ENCODE measurements around the gene TRAPPC6A.

Gene TRAPPC6A

DNA sequence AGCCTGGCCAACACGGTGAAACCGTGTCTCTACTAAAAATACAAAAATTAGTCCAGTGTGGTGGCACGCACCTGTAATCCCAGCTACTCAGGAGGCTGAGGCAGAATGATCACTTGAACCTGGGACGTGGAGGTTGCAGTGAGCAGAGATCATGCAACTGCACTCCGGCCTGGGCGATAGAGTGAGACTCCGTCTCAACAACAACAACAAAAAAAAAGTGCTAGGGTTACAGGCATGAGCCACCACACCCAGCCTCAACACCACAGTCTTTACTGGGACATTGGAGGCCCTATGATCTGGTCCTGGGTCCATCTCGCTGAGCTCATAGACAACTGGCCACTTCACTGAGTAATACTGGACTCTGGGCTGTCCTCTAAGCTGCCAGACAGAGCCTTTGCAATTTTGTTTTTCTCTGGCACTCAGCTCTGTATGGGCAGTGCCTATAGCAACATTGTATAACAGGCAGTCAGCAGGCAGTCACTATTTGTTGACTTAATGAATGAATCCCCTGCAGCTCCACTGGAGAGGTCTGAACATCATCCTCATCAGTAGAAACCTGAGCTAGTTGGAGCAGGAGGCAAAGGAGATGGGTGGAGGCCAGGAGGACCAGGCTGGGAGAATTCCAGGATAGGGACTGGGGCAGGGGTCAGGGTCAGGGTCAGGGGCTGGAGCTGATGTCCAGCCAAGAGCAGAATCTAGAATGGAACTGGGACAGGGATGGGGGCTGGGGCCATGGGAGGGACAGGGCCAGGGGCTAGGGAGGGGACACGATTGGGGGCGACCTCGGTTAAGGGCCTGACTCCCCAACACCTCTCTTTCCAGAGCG lies 8.7 kb upstream of the TRAPPC6A start:
- in situ Hi-C loops (cut with MboI; ENCODE audit: low sequenced_read_pairs), result no loop called here

DNA sequence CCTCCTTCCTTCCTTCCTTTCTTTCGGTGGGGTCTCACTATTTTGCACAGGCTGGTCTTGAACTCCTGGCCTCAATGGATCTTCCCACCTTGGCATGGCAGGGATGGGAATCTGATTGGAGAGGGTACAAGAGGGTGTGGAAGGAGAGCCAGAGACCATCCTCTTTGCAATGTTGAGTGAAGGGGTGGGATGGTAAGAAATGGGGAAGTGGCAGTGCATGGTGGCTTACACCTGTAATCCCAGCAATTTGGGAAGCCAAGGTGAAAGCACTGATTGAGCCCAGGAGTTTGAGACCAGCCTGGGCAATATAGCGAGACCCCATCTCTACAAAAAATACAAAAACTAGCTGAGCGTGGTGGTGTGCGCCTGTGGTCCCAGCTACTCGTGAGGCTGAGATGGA lies 6.1 kb upstream of the TRAPPC6A start:
- in situ Hi-C loops (cut with MboI; ENCODE audit: low sequenced_read_pairs), result no loop called here

GRCh38 chr19:45182758-45183157 lies 4.7 kb upstream of the TRAPPC6A start:
- in situ Hi-C loops (cut with MboI; ENCODE audit: low sequenced_read_pairs), result no loop called here

DNA sequence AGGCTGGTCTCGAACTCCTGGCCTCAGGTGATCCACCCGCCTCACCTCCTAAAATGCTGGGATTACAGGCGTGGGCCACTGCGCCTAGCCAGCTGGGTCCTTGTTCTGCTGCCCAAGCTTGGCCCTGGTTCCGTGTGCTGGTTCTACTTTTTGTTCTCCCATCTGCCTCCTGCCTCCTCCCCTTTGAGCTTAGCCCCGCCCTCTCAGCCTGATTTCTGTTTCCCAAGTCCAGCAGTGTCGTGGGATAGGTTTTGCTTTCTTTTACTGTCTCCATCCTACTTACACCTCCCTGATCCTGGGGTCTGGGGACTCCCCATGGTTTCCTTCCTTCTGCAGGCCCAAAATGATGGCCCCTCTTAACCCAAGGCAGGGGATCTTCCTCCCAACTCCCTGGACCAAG lies 2.9 kb upstream of the TRAPPC6A start:
- in situ Hi-C loops (cut with MboI; ENCODE audit: low sequenced_read_pairs), result no loop called here

DNA sequence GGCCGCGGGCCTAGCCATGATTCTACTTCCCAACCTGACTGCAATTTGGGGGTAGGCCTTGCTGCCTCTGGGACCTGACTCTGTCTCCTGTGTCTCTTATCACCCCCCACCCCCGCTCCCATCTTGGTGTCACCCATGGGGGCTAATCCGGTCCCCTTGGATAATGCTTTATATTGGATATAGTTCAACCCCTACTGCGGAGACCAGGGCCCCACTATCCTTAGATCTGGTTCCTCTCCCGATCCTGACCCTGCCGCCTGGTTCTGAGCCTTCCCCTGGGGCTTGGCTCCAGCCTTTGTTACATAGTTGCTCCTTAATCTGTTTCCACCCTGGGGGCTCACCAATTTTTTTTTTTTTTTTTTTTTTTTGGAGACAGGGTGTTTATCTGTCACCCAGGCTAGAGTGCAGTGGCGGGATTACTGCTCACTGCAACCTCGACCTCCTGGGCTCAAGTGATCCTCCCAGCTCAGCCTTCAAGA lies 1.9 kb upstream of the TRAPPC6A start:
- in situ Hi-C loops (cut with MboI; ENCODE audit: low sequenced_read_pairs), result no loop called here

DNA sequence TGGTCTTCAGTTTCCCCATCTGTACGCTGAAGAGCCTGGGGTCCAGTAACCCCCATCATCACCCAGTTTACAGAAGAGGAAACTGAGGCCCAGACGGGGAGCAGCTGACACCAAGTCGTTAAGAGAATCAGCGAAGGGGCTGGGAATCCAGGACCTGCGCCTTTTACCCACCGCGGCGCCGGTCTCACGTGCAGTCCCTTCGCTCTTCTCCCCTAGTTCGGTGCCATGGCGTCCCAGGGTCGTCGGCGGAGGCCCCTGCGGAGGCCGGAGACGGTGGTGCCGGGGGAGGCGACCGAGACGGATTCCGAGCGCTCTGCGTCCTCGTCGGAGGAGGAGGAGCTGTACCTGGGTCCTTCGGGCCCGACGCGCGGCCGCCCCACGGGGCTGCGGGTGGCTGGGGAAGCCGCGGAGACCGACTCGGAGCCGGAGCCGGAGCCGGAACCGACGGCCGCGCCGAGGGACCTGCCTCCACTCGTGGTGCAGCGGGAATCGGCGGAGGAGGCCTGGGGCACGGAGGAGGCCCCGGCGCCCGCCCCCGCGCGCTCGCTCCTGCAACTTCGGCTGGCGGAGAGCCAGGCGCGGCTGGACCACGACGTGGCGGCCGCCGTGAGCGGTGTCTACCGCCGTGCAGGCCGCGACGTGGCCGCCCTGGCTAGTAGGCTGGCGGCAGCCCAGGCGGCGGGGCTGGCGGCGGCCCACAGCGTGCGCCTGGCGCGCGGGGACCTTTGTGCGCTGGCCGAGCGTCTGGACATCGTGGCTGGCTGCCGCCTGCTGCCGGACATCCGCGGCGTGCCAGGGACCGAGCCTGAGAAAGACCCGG lies 1.2 kb upstream of the TRAPPC6A start:
- in situ Hi-C loops (cut with MboI; ENCODE audit: low sequenced_read_pairs), result no loop called here

- in situ Hi-C loops (cut with MboI; ENCODE audit: low sequenced_read_pairs), result no loop called here
Observed at GRCh38 chr19:45178262-45179071, 430 bp upstream of the TRAPPC6A start, which contains the start of gene BLOC1S3. TSS of gene BLOC1S3 (plus strand) at chr19:45178784. CDS start at chr19:45179297, 513 bp downstream.

GRCh38 chr19:45175515-45176345 lies 2.3 kb downstream of the TRAPPC6A start:
- in situ Hi-C loops (cut with MboI; ENCODE audit: low sequenced_read_pairs), result no loop called here

- in situ Hi-C loops (cut with MboI; ENCODE audit: low sequenced_read_pairs), result no loop called here
Observed at GRCh38 chr19:45173816-45174215, 4.2 kb downstream of the TRAPPC6A start.

- in situ Hi-C loops (cut with MboI; ENCODE audit: low sequenced_read_pairs), result no loop called here
Observed at GRCh38 chr19:45172611-45173208, 5.3 kb downstream of the TRAPPC6A start.

- in situ Hi-C loops (cut with MboI; ENCODE audit: low sequenced_read_pairs), result no loop called here
Observed at GRCh38 chr19:45172173-45172572, 5.9 kb downstream of the TRAPPC6A start.

GRCh38 chr19:45171211-45171623 lies 6.8 kb downstream of the TRAPPC6A start:
- in situ Hi-C loops (cut with MboI; ENCODE audit: low sequenced_read_pairs), result no loop called here

- in situ Hi-C loops (cut with MboI; ENCODE audit: low sequenced_read_pairs), result no loop called here
Observed at GRCh38 chr19:45170146-45171106, 7.6 kb downstream of the TRAPPC6A start.

DNA sequence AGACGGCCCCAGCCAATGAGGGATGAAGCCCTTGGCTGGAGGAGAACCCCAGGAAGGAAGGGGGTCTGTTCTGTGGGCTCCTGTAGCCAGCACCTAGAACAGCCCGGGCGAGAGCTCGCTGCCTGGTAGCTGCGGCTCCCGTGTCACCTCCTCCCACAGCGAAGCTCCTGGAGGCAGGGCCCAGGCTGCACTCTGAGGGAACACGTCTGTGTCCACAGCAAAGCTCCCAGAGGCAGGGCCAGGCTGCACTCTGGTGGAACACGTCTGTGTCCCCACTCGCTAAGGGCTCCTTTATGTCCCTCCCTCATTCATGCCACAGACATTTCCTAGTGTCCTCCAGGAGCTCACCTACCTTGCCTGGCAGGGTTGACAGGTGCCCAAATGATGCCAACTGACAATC lies 8.4 kb downstream of the TRAPPC6A start:
- in situ Hi-C loops (cut with MboI; ENCODE audit: low sequenced_read_pairs), result no loop called here

DNA sequence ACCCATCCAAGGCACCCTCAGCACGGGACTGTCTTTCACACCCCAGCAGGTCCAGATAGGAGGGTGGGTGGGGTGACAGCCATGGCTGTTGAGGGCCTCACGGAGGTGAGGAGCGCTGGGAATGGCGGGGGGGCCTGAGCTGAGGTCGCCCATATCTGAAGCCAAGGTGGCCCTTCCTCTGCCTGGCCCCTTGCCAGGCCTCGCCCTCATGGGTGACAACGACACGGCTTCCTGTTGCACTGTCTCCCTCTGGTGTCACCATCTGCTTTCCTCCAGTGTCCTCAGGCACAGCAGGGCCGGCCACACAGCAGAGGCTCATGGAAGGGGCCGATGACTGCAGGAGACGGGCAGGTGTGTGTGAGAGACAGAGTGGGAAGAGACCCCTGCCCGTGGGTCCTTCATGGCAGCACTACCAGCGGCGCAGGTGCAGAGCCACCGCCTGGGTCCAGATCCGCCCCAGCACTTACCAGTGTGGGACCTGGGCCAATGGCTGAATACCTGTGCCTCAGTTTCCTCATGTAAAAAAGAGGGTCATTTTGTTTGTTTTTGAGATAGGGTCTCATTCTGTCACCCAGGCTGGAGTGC lies 9.2 kb downstream of the TRAPPC6A start:
- in situ Hi-C loops (cut with MboI; ENCODE audit: low sequenced_read_pairs), result no loop called here

GRCh38 chr19:45166723-45167252 lies 11.2 kb downstream of the TRAPPC6A start:
- in situ Hi-C loops (cut with MboI; ENCODE audit: low sequenced_read_pairs), result no loop called here

GRCh38 chr19:45164577-45165335 lies 13.3 kb downstream of the TRAPPC6A start:
- in situ Hi-C loops (cut with MboI; ENCODE audit: low sequenced_read_pairs), result no loop called here
